T follicular helper cell (primary cell): ENCODE measurements around the gene ANKRD11.
A peak's percentile ranks its signal among the peaks of the same experiment; 100 is the strongest.

Experiments used
- DNase-seq: peaks from one replicate; pipeline ENCODE4 v3.0.0-alpha.2; 2020; ENCODE audit warnings: low read depth

ANKRD11 gene

GRCh38 chr16:89297910-89298545 lies 192.3 kb downstream of the ANKRD11 start:
- DNase-seq = no peak

DNA sequence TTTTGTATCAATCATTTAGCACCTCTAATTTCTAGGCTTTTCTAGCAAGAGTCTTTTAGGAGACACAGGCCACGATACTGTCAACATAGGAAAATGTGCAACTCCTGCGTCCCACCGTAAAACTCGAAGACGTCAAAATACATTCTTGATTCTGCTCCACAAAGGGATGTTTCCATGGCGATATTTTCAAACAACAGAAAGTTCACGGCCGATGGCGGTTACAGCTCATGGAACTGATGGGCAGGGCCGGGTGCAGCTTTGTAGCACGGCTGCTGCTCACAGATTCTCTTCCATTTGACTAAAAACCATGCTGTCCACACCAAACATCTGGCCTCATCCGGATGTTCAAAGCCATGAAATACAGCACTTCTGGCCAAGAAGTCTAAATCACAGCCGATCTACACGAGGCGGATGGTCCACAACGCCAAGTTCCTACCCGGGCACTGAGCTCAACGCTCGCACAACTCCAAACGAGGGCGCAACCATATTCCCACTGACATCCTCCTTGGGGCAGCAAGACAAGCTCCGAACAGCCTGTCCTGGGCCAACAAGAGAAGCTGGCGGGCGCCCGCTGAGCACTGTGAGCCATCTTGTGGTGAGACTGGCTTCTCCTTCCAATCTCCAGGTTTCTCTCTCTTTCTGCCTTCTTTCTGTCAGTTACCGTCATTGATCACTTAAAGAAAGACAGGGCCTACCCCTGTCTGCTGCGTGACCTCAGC lies 193.0 kb downstream of the ANKRD11 start:
- no peak for DNase-seq

DNA sequence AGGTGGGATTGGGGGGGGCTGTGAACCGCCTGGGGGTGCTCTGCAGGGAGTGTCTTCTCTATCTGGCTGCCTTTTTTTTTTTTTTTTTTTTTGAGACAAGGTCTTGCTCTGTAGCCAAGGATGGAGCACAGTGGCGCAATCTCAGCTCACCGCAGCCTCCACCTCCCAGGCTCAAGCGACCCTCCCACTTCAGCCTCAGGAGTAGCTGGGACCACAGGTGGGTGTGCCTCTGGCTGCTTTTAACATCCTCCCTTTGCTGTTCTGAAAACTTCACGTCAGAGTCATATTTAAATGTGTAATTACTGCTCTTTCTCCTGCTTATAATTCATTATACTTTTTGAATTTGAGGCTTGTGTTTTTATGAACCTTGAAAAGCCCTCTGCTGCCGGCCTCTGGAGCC lies 194.4 kb downstream of the ANKRD11 start:
- no peak for DNase-seq

DNA sequence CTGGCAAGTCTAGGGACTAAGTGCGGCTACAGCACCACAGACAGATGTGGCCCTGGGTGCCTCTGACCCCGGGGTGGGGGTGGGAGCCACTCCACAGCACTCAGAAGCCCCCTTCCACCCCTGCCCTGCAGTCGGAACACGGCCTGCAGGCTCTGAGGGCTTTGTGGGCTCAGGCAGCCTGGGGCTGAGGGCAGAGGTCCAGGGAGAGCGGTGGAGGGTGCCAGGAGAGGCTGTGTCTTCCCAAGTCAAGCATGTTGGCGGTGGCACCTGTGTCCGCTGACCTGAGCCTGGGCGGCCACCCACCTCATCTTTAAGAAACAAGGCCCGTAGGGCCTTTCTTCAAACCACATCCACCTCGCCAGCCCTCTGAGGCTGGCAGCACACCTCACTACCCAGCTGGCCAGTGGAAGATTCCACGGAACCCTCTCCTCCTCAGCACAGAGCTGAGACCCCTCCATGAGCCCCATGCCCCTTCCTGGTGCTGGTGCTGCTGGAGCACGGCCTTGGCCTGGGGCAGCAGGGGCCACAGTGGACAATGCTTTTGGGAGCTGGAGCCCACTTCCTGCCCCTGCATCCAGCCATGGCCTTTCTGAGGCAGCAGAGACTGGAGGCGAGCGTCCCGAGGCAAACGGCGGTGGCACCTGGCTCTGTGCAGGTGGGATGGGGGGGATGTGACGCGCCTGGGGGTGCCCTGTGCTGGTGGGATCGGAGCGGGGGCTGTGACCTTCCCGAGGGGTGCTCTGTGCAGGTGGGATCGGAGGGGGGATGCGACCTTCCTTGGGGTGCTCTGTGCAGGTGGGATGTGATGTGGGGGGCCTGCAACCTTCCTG lies 195.1 kb downstream of the ANKRD11 start:
- no peak for DNase-seq

DNA sequence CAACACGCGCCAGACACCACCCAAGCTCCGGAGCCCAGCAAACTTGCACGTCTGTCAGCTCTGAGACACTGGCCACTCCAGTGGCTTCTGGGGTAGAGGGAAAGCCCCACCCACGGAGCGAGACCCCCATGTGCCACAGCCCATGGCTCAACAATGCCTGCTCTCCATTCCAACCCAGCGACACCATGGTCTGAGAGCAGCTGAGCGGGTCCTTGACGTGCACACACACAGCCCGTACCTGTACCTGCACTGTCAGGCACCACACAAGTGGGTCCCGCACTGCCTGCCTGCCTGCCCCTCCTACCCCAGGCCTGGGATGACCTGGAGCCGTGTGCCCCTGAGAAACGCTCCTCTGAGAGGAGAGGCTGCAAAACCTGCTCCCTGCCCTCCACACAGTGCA lies 195.9 kb downstream of the ANKRD11 start:
- DNase-seq = no peak

DNA sequence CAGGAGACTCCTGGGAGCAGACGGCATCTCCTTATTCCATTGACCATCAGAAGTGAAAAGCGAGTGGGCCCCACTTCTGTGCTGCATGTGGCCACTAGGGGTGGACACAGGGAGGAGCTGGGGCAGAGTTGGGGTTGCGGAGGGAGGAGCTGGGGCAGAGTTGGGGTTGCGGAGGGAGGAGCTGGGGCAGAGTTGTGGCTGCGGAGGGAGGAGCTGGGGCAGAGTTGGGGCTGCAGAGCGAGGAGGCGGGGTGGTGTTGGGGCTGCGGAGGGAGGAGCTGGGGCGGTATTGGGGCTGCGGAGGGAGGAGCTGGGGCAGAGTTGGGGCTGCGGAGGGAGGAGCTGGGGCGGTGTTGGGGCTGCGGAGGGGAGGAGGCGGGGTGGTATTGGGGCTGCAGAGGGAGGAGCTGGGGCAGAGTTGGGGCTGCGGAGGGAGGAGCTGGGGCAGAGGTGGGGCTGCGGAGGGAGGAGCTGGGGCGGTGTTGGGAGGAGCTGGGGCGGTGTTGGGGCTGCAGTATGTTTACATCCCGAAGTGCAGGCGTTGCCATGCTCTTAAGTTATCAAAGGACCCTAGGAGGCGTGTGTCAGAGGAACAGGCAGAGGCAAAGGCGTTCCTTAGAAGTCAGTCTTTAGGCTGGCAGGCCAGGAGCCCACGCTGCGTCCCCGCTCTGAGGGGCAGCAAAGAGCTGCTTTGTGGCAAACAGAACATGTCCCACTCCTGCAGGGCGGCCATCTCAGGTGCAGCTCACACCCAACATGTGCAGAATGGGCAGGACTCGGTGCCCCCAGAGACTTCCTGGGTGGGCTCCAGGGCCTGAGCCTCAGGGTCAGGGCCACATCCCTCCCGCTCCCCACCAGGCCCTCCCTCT lies 196.9 kb downstream of the ANKRD11 start:
- no peak for DNase-seq

DNA sequence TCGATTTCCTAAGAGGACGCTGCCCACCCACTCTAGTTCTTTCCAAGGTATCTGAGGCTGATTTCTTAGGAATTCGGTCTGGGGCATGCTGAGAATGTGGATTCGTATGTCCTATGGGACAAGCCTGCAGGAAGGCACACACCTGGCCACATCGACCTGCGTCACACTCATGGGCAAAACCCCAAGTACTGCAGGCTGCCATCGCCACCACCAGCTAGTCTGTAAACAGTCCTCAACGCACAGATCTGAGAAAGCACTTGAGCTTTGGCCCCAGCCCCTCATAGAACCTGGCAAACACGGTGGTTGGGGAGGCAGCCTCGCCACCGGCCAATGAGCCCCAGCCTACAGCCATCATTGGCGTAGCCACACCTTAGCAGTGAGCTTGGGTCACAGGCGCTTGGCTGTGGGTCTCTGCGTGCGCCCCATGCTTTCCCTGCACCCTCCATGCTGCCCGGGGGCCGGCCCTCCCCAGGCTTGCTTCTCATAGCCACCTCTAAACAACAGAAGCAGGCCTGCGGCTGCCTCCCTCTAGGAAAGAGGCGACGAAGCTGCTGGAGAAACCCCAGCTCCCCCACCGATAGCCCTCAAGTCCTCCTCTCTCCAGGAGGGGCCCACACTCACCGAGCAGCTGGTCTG lies 197.8 kb downstream of the ANKRD11 start:
- no peak for DNase-seq

DNA sequence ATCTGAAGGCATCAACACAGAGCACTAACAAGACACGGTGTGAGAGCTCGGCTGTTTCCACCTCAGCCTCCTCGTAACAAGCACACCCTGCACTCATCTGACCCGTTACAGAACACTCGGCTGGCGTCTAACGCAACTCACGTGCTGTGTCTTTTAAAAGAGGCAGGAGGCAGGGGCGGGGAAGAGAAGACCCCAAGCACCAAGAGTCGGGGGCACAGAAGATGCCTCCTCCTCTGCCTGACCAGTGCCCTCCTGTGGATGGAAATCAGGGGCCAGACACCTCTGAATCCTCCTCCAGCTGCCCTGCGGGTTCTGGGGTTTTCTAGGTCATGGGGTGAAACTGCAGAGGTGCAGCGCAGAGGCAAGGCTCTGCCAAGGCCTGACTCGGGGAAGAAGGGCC lies 198.6 kb downstream of the ANKRD11 start:
- no peak for DNase-seq

DNA sequence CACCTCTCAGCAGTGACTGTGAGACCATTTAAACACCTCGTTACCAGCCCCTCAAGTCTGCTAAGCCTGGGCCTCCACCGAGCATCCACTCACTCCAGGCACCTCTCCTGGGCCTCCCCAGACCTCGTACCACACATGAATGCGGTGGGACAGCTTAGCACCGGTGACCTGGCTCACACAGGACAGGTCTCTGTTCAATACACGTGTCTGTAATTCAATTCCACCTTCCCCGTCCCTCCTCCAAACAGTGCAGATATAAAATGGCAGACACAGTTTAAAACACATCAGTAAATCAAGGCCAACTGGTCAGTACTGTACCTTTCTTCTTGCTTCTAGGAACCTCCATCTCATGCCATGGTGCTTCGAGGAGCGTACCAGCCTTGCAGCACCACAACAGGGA lies 199.0 kb downstream of the ANKRD11 start:
- DNase-seq = no peak

DNA sequence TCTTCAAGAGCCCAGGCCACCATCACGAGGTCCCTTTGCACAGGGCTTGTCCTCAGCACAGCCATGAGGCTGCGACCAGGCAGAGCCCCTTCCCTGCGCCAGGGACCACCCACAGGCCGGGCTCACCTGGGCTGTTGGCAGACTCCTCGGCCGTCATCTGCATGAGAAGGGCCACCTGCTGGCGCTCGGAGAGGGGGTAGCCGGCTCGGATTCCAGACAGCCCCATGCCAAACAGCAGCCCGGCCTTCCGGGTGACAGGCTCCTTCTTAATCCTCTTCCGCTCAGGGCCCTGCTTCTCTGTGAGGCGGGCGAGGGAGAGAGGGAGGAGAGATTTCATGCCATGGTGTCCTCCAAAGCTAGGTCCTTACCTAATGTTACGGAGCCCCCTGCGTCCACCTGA lies 199.5 kb downstream of the ANKRD11 start:
- DNase-seq = no peak

GRCh38 chr16:89290472-89290871 lies 199.9 kb downstream of the ANKRD11 start:
- DNase-seq = no peak

GRCh38 chr16:89289428-89290395 lies 200.6 kb downstream of the ANKRD11 start:
- peak; percentile 56 for DNase-seq

- DNase-seq = no peak
Measured at GRCh38 chr16:89288966-89289365, 201.4 kb downstream of the ANKRD11 start.

- no peak for DNase-seq
Measured at GRCh38 chr16:89288577-89288844, 201.8 kb downstream of the ANKRD11 start.

GRCh38 chr16:89287777-89288576 lies 202.4 kb downstream of the ANKRD11 start:
- DNase-seq = no peak

DNA sequence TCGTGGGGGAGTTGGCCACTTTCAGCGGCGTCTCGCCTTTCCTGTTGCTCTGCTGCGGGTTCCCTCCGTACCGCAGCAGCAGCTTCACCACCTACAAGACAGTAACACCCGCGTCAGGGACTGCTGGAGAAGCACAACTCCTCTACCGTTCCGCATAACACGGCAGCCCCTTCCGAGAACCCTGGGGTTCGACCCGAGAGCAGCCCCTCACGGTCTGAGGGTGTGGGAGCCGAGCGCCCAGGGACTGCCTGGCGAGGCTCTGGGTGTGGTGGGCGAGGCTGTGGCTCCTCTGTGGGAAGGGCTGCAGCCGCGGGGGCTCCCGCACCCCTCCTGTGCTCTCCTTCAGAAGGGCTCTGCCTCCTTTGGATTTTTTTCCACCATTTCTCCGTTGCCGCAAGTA lies 204.3 kb downstream of the ANKRD11 start:
- no peak for DNase-seq

- DNase-seq = no peak
Measured at GRCh38 chr16:89285381-89285780, 205.0 kb downstream of the ANKRD11 start.

- DNase-seq = no peak
Measured at GRCh38 chr16:89283449-89283848, 206.9 kb downstream of the ANKRD11 start.

DNA sequence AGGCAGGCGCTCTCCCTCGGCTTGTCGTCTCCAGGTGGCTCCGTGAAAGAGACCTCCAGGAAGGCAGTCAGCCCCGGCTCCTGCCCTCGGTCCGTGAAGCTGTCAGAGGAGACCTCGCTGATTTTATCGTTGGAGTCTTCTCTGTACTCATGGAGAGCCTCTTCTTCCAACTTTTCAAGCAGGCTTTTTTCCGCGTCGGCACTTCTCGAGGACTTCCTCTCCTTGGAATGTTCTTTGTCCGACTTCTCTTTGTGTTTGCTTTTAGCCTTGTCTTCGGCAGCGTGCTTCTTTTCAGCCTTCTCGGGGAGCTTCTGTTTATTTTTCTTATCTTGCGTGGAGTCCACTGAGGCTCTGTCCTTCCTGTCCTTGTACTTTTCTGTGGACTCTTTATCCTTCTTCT lies 207.8 kb downstream of the ANKRD11 start:
- DNase-seq = no peak

DNA sequence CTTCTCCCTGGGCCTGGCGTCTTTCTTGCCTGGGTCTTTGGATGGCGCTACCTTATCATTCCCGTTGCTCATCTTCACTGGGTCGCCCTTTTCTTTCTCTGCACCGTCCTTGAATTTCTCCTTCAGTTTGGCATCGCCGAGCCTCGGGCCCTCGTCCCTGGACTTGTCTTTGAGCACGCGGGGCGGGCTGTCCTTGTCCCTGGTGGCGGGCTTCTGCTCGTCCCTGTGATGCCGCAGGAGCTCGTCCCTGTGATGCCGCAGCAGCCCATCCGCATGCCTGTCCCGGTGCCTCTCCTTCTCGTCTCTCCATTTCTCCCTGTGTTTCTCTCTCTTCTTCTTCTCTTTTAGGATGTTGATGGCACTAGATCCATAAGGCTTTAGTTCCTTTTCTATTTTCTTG lies 208.5 kb downstream of the ANKRD11 start:
- DNase-seq = no peak
